ENCODE results near the gene NDUFA6.

The NDUFA6 gene

GRCh38 chr22:42069801-42070516, 20.6 kb downstream of the NDUFA6 start:
- DNase-seq: no peak

- no peak for DNase-seq
Observed at GRCh38 chr22:42068291-42068690, 22.3 kb downstream of the NDUFA6 start.

GRCh38 chr22:42067671-42068251, 22.8 kb downstream of the NDUFA6 start:
- no peak for DNase-seq

- no peak for DNase-seq
Observed at GRCh38 chr22:42066937-42067336, 23.6 kb downstream of the NDUFA6 start.

- DNase-seq: no peak
Observed at GRCh38 chr22:42066126-42066761, 24.3 kb downstream of the NDUFA6 start.

GRCh38 chr22:42065438-42066125, 25.0 kb downstream of the NDUFA6 start:
- DNase-seq: no peak

GRCh38 chr22:42064629-42065028, 25.9 kb downstream of the NDUFA6 start:
- no peak for DNase-seq

GRCh38 chr22:42062506-42063170, 27.9 kb downstream of the NDUFA6 start:
- DNase-seq: no peak

GRCh38 chr22:42061041-42061440, 29.5 kb downstream of the NDUFA6 start:
- DNase-seq: no peak

GRCh38 chr22:42060489-42060888, 30.1 kb downstream of the NDUFA6 start:
- no peak for DNase-seq

GRCh38 chr22:42056757-42057511, 33.6 kb downstream of the NDUFA6 start:
- no peak for DNase-seq

GRCh38 chr22:42052765-42053164, 37.8 kb downstream of the NDUFA6 start:
- no peak for DNase-seq

- DNase-seq: no peak
Observed at GRCh38 chr22:42050641-42051180, 39.9 kb downstream of the NDUFA6 start.

GRCh38 chr22:42041784-42042183, 48.8 kb downstream of the NDUFA6 start:
- no peak for DNase-seq

GRCh38 chr22:42039271-42039670, 51.3 kb downstream of the NDUFA6 start:
- DNase-seq: no peak
